Endometrium (tissue), 2 donors: ENCODE data around the gene PPP6C.
"Not testable (repeated sequence)": the region's sequence is repeated elsewhere in the genome, so short reads cannot be mapped to it uniquely, and the experiment has no call there.

Source experiments
- FAIRE-seq: peaks from 2 replicates; lab custom pipeline; 2012; peaks lifted over from hg19 to GRCh38; lab: Jason Lieb, UNC
- donor health status: control.
- donor health status: control.

Gene PPP6C

GRCh38 chr9:125189361-125190289 lies at the start of gene PPP6C:
TSS of gene PPP6C (minus strand) at chr9:125189803. CDS start at chr9:125189718, 85 bp downstream.
- no peak for FAIRE-seq

- FAIRE-seq = no peak
Observed at GRCh38 chr9:125238915-125239446, 49.4 kb upstream of the PPP6C start.

GRCh38 chr9:125238127-125238914 lies 48.7 kb upstream of the PPP6C start:
- FAIRE-seq = no peak

- not testable (repeated sequence) for FAIRE-seq
Observed at GRCh38 chr9:125236520-125237159, 47.0 kb upstream of the PPP6C start.

GRCh38 chr9:125235804-125236519 lies 46.4 kb upstream of the PPP6C start:
- FAIRE-seq = no peak

GRCh38 chr9:125234099-125234498 lies 44.5 kb upstream of the PPP6C start:
- FAIRE-seq = not testable (repeated sequence)

- FAIRE-seq = no peak
Observed at GRCh38 chr9:125233678-125234077, 44.1 kb upstream of the PPP6C start.

- no peak for FAIRE-seq
Observed at GRCh38 chr9:125227761-125228160, 38.2 kb upstream of the PPP6C start.

- not testable (repeated sequence) for FAIRE-seq
Observed at GRCh38 chr9:125224858-125225257, 35.3 kb upstream of the PPP6C start.

DNA sequence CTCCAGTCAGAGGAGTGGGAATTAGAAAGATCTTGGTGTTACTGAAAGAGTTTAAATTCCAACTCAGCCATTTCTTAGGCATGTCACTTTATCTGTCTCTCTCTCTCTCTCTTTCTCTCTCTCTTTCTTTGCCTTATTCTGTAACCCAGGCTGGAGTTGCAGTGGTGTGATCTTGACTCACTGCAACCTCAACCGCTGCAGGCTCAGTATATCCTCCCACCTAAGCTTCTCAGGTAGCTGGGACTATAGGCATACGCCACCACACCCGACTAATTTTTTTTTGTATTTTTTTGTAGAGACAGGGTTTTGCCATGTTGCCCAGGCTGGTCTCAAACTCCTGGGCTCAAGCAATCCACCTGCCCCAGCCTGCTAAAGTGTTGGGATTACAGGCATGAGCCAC lies 29.0 kb upstream of the PPP6C start:
- FAIRE-seq = no peak

DNA sequence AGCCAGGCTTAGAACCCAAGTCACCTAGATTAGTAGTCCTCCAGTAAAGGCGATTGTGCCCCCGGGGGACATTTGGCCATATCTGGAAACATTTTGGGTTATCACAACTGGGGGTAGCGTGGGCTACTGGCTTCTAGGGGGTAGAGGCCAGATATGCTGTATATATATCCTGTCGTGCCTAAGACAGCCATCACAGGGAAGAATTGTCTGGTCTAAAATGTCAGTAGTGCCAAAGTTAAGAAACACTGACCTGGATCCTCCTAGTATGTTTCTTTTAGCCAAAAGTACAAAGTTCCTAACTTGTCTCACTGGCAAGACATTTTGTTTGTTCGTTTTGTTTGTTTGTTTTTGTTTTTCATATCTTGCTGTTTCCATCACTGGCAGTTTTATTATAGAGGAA lies 24.6 kb upstream of the PPP6C start:
- FAIRE-seq = no peak

DNA sequence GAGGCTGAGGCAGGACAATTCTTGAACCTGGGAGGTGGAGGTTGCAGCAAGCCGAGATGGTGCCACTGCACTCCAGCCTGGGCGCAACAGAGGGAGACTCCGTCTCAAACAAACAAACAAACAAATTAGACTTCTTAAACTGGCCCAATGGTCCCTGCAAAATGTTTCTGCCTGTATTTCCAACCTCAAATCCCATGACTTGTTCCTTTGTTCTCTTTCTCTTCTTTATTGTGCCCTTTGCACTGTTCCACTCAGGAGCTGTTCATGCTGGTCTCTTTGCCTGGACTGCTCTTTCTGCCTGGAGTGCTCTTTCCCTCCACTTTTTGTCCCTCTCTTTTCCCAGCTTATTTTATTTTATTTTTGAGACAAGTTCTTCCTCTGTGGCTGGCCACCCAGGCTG lies 14.9 kb upstream of the PPP6C start:
- no peak for FAIRE-seq

GRCh38 chr9:125202846-125203618 lies 13.4 kb upstream of the PPP6C start:
- no peak for FAIRE-seq

GRCh38 chr9:125200216-125201047 lies 10.8 kb upstream of the PPP6C start, which contains the start of gene RABEPK:
TSS of gene RABEPK (plus strand) at chr9:125200542. CDS start at chr9:125203014, 2,472 bp downstream.
- no peak for FAIRE-seq

GRCh38 chr9:125195591-125195990 lies 6.0 kb upstream of the PPP6C start:
- not testable (repeated sequence) for FAIRE-seq

- FAIRE-seq = not testable (repeated sequence)
Observed at GRCh38 chr9:125194466-125194865, 4.9 kb upstream of the PPP6C start.

DNA sequence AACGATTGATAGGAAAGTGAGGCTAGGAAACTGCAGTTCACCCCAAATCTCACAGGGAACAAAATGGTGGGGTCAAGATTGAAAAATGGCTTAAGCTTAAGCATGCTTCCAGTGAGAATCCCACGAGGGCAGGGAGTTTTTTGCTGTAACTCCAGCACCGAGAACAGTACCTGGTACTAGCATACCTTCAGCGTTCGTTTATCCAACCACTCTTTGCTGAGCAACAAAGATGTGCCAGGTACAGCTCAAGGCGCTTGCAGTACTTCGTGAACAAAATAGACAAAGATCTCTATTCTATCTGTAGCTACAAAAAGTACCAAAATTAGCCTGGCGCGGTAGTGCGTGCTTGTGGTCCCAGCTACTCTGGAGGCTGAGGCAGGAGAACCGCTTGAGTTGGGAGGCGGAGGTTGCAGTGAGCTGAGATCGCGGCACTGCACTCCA lies 778 bp upstream of the PPP6C start:
- FAIRE-seq = no peak

GRCh38 chr9:125189011-125189360 lies 617 bp downstream of the PPP6C start:
- FAIRE-seq = no peak

- FAIRE-seq = no peak
Observed at GRCh38 chr9:125183561-125183960, 6.0 kb downstream of the PPP6C start.

DNA sequence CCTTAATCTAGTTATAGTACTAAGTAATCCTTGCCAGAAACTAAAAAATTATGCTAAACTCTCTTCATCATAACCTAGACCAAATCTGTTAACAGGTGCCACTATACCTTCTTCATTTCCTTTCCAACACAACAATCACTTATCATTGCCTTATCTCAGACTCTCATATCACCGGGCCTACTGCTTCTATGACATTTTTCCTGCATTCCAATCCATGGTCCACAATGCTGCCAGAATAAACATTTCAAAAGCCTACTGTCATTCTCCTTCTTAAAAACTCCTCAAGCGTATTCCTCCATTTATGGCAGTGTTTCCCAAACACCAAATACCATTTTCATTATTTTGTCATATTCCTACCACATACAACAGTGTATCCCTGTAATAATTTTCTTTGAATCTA lies 6.5 kb downstream of the PPP6C start:
- FAIRE-seq = no peak
